Measurements from ENCODE around the gene ARID5B.

DNA sequence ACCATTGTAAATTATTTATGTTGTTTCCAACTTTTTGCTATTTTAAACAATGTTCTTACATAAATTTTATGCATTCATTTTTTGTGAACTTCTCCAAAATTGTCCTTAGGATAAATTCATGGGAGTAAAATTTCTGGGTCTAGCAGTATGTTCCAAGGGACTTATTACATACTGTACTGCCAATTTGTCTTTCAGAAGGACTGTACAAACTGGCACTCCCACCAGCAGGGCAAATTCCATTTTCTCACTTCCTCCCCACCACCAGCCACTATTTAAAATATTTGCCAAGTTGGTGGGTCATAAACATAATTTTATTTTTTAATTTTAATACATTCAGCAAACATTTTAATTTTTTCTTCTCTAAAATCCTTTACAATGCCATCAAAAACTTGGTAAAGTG lies 13.7 kb upstream of the ARID5B start:
- TF ChIP-seq SP1 (CRISPR knock-in tag; conservative IDR thresholded peaks at IDR 0.05) = no peak
- TF ChIP-seq ZNF121 (CRISPR knock-in tag; IDR thresholded peaks at IDR 0.05) = no peak
- no peak for TF ChIP-seq ZNF317 (CRISPR knock-in tag; IDR thresholded peaks at IDR 0.05; ENCODE audit: borderline replicate concordance, low read depth)
- TF ChIP-seq, protein P1, sequence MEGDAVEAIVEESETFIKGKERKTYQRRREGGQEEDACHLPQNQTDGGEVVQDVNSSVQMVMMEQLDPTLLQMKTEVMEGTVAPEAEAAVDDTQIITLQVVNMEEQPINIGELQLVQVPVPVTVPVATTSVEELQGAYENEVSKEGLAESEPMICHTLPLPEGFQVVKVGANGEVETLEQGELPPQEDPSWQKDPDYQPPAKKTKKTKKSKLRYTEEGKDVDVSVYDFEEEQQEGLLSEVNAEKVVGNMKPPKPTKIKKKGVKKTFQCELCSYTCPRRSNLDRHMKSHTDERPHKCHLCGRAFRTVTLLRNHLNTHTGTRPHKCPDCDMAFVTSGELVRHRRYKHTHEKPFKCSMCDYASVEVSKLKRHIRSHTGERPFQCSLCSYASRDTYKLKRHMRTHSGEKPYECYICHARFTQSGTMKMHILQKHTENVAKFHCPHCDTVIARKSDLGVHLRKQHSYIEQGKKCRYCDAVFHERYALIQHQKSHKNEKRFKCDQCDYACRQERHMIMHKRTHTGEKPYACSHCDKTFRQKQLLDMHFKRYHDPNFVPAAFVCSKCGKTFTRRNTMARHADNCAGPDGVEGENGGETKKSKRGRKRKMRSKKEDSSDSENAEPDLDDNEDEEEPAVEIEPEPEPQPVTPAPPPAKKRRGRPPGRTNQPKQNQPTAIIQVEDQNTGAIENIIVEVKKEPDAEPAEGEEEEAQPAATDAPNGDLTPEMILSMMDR (IDR thresholded peaks at IDR 0.05) = no peak
- no peak for TF ChIP-seq ZNF416 (CRISPR knock-in tag; IDR thresholded peaks at IDR 0.05)
- no peak for TF ChIP-seq CREB1 (CRISPR knock-in tag; IDR thresholded peaks at IDR 0.05)
- TF ChIP-seq, protein P2, sequence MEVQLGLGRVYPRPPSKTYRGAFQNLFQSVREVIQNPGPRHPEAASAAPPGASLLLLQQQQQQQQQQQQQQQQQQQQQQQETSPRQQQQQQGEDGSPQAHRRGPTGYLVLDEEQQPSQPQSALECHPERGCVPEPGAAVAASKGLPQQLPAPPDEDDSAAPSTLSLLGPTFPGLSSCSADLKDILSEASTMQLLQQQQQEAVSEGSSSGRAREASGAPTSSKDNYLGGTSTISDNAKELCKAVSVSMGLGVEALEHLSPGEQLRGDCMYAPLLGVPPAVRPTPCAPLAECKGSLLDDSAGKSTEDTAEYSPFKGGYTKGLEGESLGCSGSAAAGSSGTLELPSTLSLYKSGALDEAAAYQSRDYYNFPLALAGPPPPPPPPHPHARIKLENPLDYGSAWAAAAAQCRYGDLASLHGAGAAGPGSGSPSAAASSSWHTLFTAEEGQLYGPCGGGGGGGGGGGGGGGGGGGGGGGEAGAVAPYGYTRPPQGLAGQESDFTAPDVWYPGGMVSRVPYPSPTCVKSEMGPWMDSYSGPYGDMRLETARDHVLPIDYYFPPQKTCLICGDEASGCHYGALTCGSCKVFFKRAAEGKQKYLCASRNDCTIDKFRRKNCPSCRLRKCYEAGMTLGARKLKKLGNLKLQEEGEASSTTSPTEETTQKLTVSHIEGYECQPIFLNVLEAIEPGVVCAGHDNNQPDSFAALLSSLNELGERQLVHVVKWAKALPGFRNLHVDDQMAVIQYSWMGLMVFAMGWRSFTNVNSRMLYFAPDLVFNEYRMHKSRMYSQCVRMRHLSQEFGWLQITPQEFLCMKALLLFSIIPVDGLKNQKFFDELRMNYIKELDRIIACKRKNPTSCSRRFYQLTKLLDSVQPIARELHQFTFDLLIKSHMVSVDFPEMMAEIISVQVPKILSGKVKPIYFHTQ (CRISPR knock-in tag; IDR thresholded peaks at IDR 0.05) = no peak
- TF ChIP-seq TEAD4 (CRISPR knock-in tag; IDR thresholded peaks at IDR 0.05) = no peak
- TF ChIP-seq, protein P3, sequence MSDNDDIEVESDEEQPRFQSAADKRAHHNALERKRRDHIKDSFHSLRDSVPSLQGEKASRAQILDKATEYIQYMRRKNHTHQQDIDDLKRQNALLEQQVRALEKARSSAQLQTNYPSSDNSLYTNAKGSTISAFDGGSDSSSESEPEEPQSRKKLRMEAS (CRISPR knock-in tag; IDR thresholded peaks at IDR 0.05) = no peak
- TF ChIP-seq, protein P4, sequence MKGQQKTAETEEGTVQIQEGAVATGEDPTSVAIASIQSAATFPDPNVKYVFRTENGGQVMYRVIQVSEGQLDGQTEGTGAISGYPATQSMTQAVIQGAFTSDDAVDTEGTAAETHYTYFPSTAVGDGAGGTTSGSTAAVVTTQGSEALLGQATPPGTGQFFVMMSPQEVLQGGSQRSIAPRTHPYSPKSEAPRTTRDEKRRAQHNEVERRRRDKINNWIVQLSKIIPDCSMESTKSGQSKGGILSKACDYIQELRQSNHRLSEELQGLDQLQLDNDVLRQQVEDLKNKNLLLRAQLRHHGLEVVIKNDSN (CRISPR knock-in tag; IDR thresholded peaks at IDR 0.05) = no peak
- no peak for TF ChIP-seq JUN (CRISPR knock-in tag; IDR thresholded peaks at IDR 0.05)
- TF ChIP-seq IRF2 (CRISPR knock-in tag; IDR thresholded peaks at IDR 0.05; ENCODE audit: borderline replicate concordance, low read depth) = no peak
- TF ChIP-seq ELF4 (CRISPR knock-in tag; IDR thresholded peaks at IDR 0.05; ENCODE audit: low read depth) = no peak

All from WTC11 (cell line).